Thoracic aorta (tissue), 2 donors: ENCODE results near the gene OR4Q3. TPM values are rescaled to one million over a fixed set of nuclear protein-coding genes. Genes with fewer than 3 reads are reported as not detected.
"Not testable (repeated sequence)": the region's sequence is repeated elsewhere in the genome, so short reads cannot be mapped to it uniquely, and the experiment has no call there.

Source experiments
- ATAC-seq: fragments of 150-250 bp; one replicate; pipeline ENCODE4 v1.8.0; 2017; ENCODE audit warnings: low read depth; ENCODE audit not compliant: insufficient number of reproducible peaks, low FRiP score
- DNase-seq: peaks from one replicate; pipeline ENCODE4 v3.0.0-alpha.2; 2020; ENCODE audit warnings: low spot score
- H3K27ac ChIP-seq, 2 donors: fragments of 200-600 bp; sonication (generic); 1 replicate in 1 of 2; 2 replicates in 1 of 2; pipeline ENCODE4 v1.5.1; 2016; ENCODE audit warnings: mild to moderate bottlenecking in 2 of 2, moderate library complexity in 2 of 2
- H3K27me3 ChIP-seq: fragments of 200-600 bp; sonication (generic); replicated peaks from 2 replicates; pipeline ENCODE4 v1.6.0; 2016; ENCODE audit warnings: mild to moderate bottlenecking; ENCODE audit not compliant: insufficient read depth
- H3K36me3 ChIP-seq: fragments of 200-600 bp; sonication (generic); one replicate; pipeline ENCODE4 v1.5.1; 2016
- H3K4me1 ChIP-seq, 2 donors: fragments of 200-600 bp; sonication (generic); 1 replicate in 1 of 2; 2 replicates in 1 of 2; pipeline versions ENCODE4 v1.5.1 to v1.6.0; 2016; ENCODE audit warnings: low read depth in 2 of 2, mild to moderate bottlenecking in 1 of 2; ENCODE audit not compliant: control insufficient read depth in 1 of 2
- H3K4me3 ChIP-seq: fragments of 200-600 bp; sonication (generic); 2 replicates; pipeline ENCODE4 v1.5.1; 2016; ENCODE audit warnings: mild to moderate bottlenecking
- H3K9me3 ChIP-seq: fragments of 200-600 bp; sonication (generic); 2 replicates; pipeline ENCODE4 v1.5.1; 2016
- total RNA-seq, 2 donors: library from RNA; depleted of rRNA; stranded (reverse); fragments of >200 nt; gene quantifications; one replicate each; pipeline versions ENCODE4 v1.1.0 to v1.2.3, GENCODE V29; 2016
- TF ChIP-seq, protein P1 (sequence below): fragments of 200-600 bp; sonication (generic); IDR thresholded peaks from one replicate; pipeline ENCODE4 v1.5.1; 2019; ENCODE audit warnings: antibody characterized with exemption

Gene OR4Q3
- total RNA-seq, 2 donors from 2014 or later = not detected

DNA sequence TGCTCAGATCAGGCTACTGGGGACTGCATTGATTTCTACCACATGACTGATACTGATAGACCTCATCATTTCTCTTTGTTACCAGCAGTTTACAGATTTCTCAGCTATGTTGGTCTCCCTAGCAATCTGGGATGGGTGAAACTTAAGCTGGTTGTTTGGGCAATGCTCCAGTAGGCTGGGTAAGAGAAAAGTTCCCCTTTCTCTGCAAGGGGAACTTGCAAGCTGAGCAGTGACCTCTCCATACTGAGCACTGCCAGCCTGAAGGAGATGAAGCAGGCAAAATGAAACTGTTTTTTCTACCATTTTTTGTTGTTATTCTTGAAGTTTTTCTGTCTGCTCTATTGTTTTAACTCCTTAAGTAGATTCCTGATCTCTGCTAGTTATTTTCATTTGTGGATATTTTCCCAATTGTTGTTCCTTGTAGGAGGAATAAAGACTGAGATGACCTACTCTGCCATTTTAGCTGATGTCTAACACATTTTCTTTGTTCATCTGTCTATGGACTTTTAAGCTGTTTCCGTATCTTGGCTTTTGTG is 28.6 kb downstream of the OR4Q3 start:
- H3K9me3 ChIP-seq = no peaks in the 10 kb centered on the region
- no peak overlapping the region for H3K4me3 ChIP-seq
- H3K27ac ChIP-seq = no peak overlapping the region
- no peaks in the 10 kb centered on the region for H3K4me1 ChIP-seq
- TF ChIP-seq, protein P1, sequence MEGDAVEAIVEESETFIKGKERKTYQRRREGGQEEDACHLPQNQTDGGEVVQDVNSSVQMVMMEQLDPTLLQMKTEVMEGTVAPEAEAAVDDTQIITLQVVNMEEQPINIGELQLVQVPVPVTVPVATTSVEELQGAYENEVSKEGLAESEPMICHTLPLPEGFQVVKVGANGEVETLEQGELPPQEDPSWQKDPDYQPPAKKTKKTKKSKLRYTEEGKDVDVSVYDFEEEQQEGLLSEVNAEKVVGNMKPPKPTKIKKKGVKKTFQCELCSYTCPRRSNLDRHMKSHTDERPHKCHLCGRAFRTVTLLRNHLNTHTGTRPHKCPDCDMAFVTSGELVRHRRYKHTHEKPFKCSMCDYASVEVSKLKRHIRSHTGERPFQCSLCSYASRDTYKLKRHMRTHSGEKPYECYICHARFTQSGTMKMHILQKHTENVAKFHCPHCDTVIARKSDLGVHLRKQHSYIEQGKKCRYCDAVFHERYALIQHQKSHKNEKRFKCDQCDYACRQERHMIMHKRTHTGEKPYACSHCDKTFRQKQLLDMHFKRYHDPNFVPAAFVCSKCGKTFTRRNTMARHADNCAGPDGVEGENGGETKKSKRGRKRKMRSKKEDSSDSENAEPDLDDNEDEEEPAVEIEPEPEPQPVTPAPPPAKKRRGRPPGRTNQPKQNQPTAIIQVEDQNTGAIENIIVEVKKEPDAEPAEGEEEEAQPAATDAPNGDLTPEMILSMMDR = no peak
- H3K36me3 ChIP-seq = no peaks in the 10 kb centered on the region
- no peak for DNase-seq
- no peak for ATAC-seq
- H3K27me3 ChIP-seq = no peaks in the 10 kb centered on the region

DNA sequence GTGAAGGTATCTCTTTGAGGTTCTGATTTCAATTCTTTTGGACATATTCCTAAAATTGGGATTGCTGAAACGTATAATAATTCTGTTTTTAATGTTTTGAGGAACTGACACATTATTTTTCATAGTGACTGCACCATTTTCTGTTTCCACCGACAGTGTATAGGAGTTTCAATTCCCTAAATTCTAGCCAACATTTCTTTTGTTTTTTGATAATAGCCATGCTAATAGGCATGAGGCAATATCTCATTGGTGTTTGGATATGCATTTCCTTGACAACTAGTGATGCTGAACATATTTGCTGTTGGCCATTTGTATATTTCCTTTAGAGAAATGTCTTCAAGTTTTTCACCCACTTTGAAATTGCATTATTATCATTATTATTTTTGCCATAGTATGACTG is 29.1 kb downstream of the OR4Q3 start:
- not testable (repeated sequence) for ATAC-seq, DNase-seq, H3K27me3 ChIP-seq, H3K4me1 ChIP-seq, H3K9me3 ChIP-seq, H3K4me3 ChIP-seq, H3K36me3 ChIP-seq, H3K27ac ChIP-seq

DNA sequence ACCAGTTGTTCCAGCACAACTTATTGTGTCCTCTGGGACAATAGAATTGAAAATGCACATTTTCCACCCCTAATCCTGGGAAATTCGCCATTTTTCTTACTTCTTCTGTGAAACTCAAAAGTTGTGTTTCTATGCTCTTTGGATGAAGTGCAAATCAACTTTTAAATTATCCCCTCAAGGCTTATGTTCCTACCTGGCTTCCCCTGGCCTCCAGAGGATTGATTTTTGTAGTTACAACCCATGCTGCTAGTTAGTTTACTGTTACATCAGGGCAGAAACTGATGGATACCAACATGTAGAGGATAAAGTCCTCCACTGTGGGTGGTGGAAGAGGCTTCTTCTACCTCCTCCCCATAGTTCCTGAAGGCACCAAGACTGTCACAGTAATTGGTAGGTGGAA is 29.8 kb downstream of the OR4Q3 start, which contains the start of gene OR4M1:
OR4M1 (plus strand) TSS at position 301 of the 400 bp plus-strand sequence. CDS start 6,819 bp downstream, outside the sequence.
- H3K27me3 ChIP-seq, H3K27ac ChIP-seq, H3K9me3 ChIP-seq, H3K4me1 ChIP-seq, ATAC-seq, DNase-seq, H3K4me3 ChIP-seq, H3K36me3 ChIP-seq: not testable (repeated sequence)

DNA sequence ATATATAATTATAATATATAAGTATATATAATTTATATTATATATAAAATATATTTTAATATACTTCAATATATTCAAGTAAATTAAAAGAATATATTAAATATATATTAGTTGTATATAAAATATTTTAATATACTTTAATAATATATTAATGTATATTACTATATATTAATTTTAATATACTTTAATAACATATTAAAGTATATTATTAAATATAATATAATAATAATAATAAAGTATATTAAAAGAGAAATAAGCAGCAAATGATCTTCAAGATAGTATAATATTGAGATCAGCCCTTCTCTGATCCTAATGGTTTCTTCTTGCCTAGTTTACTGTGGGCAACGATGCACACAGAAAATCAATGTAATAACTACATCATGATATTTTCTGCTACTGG is 32.2 kb downstream of the OR4Q3 start:
- Histone ChIP-seq H3K4me3 (no peak overlapping the region), H3K4me1 (no peaks in the 10 kb centered on the region), H3K27ac (no peak overlapping the region), H3K36me3 (no peaks in the 10 kb centered on the region), H3K9me3 (no peaks in the 10 kb centered on the region), H3K27me3 (no peaks in the 10 kb centered on the region)
- TF ChIP-seq, protein P1 = no peak
- ATAC-seq (no peak), DNase-seq (no peak)

DNA sequence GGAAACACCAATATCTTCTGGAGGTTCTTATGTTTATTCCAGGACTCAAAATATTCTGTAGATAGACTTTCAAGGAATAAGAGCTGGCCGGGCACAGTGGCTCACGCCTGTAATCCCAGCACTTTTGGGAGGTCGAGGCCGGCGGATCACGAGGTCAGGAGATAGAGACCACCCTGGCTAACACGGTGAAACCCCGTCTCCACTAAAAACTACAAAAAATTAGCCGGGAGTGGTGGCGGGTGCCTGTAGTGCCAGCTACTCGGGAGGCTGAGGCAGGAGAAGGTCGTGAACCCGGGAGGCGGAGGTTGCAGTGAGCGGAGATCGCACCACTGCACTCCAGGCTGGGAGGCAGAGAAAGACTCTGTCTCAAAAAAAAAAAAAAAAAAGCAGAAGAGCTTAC is 42.5 kb downstream of the OR4Q3 start:
- not testable (repeated sequence) for H3K4me3 ChIP-seq, H3K27me3 ChIP-seq, H3K9me3 ChIP-seq, H3K4me1 ChIP-seq, DNase-seq, H3K27ac ChIP-seq, ATAC-seq, H3K36me3 ChIP-seq

DNA sequence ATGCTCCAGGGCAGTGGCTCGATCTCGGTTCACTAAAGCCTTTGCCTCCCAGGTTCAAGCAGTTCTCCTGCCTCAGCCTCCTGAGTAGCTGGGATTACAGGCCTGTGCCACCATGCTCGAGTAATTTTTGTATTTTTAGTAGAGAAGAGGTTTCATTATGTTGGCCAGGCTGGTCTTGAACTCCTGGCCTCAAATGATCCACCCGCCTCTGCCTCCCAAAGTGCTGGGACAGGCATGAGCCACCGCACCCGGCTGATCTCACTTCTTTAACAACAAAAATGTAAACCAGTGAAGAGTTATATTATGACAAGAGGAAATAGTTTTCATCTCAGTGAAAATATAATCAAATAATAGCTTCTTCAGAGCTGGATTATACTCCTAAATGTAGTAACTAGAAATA is 43.9 kb downstream of the OR4Q3 start:
- not testable (repeated sequence) for H3K27ac ChIP-seq, DNase-seq, H3K27me3 ChIP-seq, H3K36me3 ChIP-seq, H3K4me3 ChIP-seq, H3K4me1 ChIP-seq, H3K9me3 ChIP-seq, ATAC-seq

DNA sequence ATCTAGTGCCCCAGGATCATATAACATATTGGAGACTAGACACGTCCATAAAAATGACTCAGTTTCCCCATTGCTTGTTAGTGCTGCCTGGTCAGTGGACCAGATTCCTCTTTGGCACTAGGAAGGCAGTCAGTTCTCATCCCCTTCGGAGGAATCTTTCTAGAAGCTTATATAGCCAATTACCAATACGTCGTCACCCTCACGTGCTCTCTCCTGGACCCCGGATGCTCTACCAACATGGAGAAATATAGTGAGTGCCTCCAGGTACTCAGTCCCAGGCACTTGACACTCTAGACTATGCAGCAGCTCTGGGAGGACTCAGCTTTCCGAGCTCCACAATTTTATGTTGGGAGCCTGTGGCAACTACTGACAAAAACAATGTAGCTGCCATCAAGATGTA is 44.8 kb downstream of the OR4Q3 start:
- DNase-seq, H3K9me3 ChIP-seq, ATAC-seq, H3K4me1 ChIP-seq, H3K36me3 ChIP-seq, H3K27ac ChIP-seq, H3K4me3 ChIP-seq, H3K27me3 ChIP-seq: not testable (repeated sequence)

DNA sequence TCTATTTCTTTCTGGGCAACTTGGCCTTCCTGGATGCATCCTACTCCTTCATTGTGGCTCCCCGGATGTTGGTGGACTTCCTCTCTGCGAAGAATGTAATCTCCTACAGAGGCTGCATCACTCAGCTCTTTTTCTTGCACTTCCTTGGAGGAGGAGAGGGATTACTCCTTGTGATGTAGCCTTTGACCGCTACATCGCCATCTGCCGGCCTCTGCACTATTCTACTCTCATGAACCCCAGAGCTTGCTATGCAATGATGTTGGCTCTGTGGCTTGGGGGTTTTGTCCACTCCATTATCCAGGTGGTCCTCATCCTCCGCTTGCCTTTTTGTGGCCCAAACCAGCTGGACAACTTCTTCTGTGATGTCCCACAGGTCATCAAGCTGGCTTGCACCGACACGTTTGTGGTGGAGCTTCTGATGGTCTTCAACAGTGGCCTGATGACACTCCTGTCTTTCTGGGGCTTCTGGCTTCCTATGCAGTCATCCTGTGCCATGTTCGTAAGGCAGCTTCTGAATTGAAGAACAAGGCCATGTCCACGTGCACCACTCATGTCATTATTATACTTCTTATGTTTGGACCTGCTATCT is 53.2 kb downstream of the OR4Q3 start:
- H3K4me3 ChIP-seq, H3K27ac ChIP-seq, H3K27me3 ChIP-seq, H3K4me1 ChIP-seq, ATAC-seq, H3K36me3 ChIP-seq, H3K9me3 ChIP-seq, DNase-seq: not testable (repeated sequence)

Other genes starting within 250 kb of the OR4Q3 start
- gene OR11H2, start 29.7 kb upstream of the OR4Q3 start, total RNA-seq = not detected
- gene OR4M1, start 29.9 kb downstream of the OR4Q3 start, total RNA-seq = not detected
- not detected for gene OR4N2, start 60.2 kb downstream of the OR4Q3 start, total RNA-seq
- gene OR4K2, start 131.6 kb downstream of the OR4Q3 start, total RNA-seq = not detected
- gene OR4K5, start 177.0 kb downstream of the OR4Q3 start, total RNA-seq = not detected
- gene OR4K1, start 187.3 kb downstream of the OR4Q3 start, total RNA-seq = not detected
- gene OR4K15, start 232.0 kb downstream of the OR4Q3 start, total RNA-seq = not detected